T-helper 2 cell treated with Interferon-gamma antibody and Interleukin-4, amounts not matched to agents 5 μg/mL and 100 μg/mL, for 36 hours (primary cell): Measurements from ENCODE around the gene FAM204A.

Experiments
- DNase-seq: peaks from one replicate; pipeline ENCODE4 v3.0.0; 2021; ENCODE audit warnings: low spot score
- H3K27ac Mint-ChIP-seq: one replicate; pipeline ENCODE4 v1.8.0; 2021; ENCODE audit warnings: mild to moderate bottlenecking, mixed read lengths
- H3K27me3 Mint-ChIP-seq: one replicate; pipeline ENCODE4 v1.8.0; 2021; ENCODE audit warnings: low read depth, mixed read lengths
- H3K36me3 Mint-ChIP-seq: one replicate; pipeline ENCODE4 v1.8.0; 2021; ENCODE audit warnings: low read depth, mixed read lengths
- H3K4me1 Mint-ChIP-seq: one replicate; pipeline ENCODE4 v1.8.0; 2021; ENCODE audit warnings: low read depth, mixed read lengths
- H3K4me3 Mint-ChIP-seq: one replicate; pipeline ENCODE4 v1.8.0; 2022; ENCODE audit warnings: mild to moderate bottlenecking, moderate library complexity, mixed read lengths
- H3K9me3 Mint-ChIP-seq: one replicate; pipeline ENCODE4 v1.8.0; 2021; ENCODE audit warnings: mixed read lengths

FAM204A gene

DNA sequence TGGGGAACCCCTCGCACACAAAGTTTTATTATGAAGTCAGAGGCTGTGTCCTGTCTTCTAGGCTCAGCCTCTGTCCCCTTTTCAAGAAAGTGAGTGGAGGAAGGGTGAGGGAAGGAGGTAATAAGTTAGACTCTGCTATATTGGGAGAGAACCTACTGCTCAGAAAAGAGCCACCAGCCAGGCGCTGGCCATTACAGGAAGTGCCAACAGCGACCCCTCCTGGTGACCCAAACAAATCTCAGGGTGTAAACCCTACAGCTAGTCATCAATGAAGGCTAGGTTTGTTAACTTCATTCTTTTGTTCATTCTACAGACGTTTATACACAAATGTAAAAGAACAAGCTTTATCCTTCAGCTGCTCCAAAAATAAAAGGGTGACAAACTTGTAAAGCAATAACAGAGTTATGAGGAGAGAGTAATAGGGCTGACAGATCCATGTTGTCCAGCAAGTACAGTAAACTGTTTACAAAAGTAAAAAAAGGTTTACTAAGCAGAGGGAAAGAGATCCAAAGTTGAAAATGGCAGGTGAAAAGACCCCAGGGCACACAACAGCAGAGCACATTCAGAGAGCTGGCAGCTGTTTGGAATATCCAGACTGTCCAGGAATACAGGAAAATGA lies 82.7 kb downstream of the FAM204A start:
- Mint-ChIP-seq H3K27me3 (peaks cover 33% of the 10 kb centered on the region), H3K4me3 (no peak overlapping the region), H3K9me3 (no peaks in the 10 kb centered on the region), H3K27ac (no peak overlapping the region), H3K36me3 (no peaks in the 10 kb centered on the region), H3K4me1 (no peaks in the 10 kb centered on the region)
- DNase-seq, result no peak

- H3K4me3 Mint-ChIP-seq, result no peak overlapping the region
- no peaks in the 10 kb centered on the region for H3K36me3 Mint-ChIP-seq
Measured at GRCh38 chr10:118258285-118258684, 83.8 kb downstream of the FAM204A start.

DNA sequence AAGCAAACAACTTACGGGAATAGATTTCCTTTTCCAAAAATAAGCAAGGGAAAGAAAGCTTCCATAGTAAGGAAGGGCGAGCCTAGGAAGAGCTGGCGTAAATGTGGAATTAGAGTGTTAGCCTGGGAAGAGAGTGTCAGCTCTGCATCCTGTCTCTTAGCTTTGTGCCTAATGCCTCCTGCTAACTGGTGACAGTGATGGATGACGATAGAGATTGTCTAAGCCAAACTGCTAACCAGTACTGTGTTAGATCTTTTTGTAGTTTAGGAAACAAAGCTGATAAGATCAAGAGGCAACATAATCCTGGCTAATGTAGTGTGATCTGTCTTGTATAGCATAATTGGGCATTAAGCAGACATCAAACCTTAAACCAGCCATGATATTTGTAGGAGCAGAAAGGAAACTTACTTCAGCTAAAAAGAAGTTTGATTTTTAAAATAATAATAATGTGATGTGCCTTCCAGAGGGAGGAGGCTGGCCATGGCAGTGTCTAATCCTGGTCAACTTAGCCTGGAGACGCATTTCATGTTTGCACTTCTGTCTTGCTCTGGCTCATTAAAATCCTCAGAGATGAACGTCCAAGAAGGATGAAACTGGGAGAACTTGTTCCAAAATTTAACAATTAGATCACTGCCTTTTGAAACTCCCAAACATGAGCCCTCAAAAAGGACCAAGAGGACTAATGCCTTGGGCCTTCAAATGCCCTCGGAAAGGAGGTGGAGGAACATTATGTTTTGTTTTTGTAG lies 85.1 kb downstream of the FAM204A start:
- Mint-ChIP-seq H3K27me3 (peaks cover 26% of the 10 kb centered on the region), H3K4me3 (no peak overlapping the region), H3K9me3 (no peaks in the 10 kb centered on the region), H3K27ac (no peak overlapping the region), H3K36me3 (no peaks in the 10 kb centered on the region), H3K4me1 (no peaks in the 10 kb centered on the region)
- no peak for DNase-seq

More at GRCh38 chr10:118258285-118258684, 83.8 kb downstream of the FAM204A start:
- no peak overlapping the region for H3K27ac Mint-ChIP-seq
- H3K27me3 Mint-ChIP-seq, result peaks cover 32% of the 10 kb centered on the region
- no peaks in the 10 kb centered on the region for H3K4me1 Mint-ChIP-seq
- H3K9me3 Mint-ChIP-seq, result no peaks in the 10 kb centered on the region
- DNase-seq, result no peak

- Mint-ChIP-seq H3K27ac (no peak overlapping the region), H3K27me3 (peaks cover 26% of the 10 kb centered on the region), H3K4me1 (no peaks in the 10 kb centered on the region)
Measured at GRCh38 chr10:118256209-118256608, 85.9 kb downstream of the FAM204A start.

DNA sequence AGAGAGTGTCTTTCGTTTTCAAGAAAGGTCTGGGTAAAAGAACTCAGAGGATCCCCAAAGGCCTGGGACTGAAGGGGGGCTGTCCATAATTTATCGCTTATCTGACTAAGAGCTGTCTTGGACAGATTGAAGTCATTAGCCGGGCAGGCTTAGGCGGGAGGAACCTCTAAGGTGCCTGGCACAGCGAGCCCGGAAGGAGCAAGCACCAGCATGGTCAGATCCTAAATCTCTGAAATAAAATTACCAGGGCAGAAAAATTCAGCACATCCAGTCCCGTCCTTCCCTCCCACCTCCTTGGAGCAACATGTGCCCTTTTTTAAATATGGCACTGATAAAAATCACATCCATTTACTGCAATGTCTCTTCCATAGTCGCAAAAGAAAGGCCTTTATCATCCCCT lies 86.8 kb downstream of the FAM204A start:
- Mint-ChIP-seq H3K36me3 (no peaks in the 10 kb centered on the region), H3K9me3 (no peaks in the 10 kb centered on the region), H3K27me3 (peaks cover 26% of the 10 kb centered on the region)

More at GRCh38 chr10:118256209-118256608, 85.9 kb downstream of the FAM204A start:
- no peaks in the 10 kb centered on the region for H3K36me3 Mint-ChIP-seq
- no peak for DNase-seq
- no peaks in the 10 kb centered on the region for H3K9me3 Mint-ChIP-seq
- no peak overlapping the region for H3K4me3 Mint-ChIP-seq

GRCh38 chr10:118254654-118255053 lies 87.5 kb downstream of the FAM204A start:
- no peak overlapping the region for H3K27ac Mint-ChIP-seq
- DNase-seq, result no peak
- H3K4me1 Mint-ChIP-seq, result no peaks in the 10 kb centered on the region
- H3K4me3 Mint-ChIP-seq, result no peak overlapping the region
- H3K36me3 Mint-ChIP-seq, result no peaks in the 10 kb centered on the region
- H3K9me3 Mint-ChIP-seq, result no peaks in the 10 kb centered on the region
- H3K27me3 Mint-ChIP-seq, result peaks cover 31% of the 10 kb centered on the region

More for the DNA sequence above, 86.8 kb downstream of the FAM204A start:
- Mint-ChIP-seq H3K4me1 (no peaks in the 10 kb centered on the region), H3K4me3 (no peak overlapping the region), H3K27ac (no peak overlapping the region)
- DNase-seq, result no peak

DNA sequence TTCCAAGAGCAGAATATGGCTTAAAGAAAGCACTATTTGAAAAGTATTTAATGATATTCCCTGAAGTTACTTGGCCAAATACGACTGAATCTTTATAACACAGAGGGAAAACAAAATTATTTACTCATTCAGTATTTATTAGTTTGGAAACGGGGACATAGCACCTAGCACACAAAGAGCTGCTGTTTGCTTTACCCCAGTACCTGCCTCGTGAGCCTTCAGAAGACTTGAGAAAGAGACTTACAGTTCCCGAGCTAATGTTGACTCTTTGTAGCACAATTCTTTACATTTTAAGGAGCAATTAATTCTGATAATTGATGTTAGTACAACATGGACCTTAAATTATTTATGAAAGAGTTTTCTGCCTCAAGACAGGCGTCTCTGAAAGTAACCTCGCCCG lies 88.7 kb downstream of the FAM204A start:
- H3K4me1 Mint-ChIP-seq, result no peaks in the 10 kb centered on the region
- peaks cover 40% of the 10 kb centered on the region for H3K27me3 Mint-ChIP-seq
- H3K36me3 Mint-ChIP-seq, result no peaks in the 10 kb centered on the region
- no peak overlapping the region for H3K4me3 Mint-ChIP-seq
- DNase-seq, result no peak
- no peak overlapping the region for H3K27ac Mint-ChIP-seq
- H3K9me3 Mint-ChIP-seq, result no peaks in the 10 kb centered on the region

DNA sequence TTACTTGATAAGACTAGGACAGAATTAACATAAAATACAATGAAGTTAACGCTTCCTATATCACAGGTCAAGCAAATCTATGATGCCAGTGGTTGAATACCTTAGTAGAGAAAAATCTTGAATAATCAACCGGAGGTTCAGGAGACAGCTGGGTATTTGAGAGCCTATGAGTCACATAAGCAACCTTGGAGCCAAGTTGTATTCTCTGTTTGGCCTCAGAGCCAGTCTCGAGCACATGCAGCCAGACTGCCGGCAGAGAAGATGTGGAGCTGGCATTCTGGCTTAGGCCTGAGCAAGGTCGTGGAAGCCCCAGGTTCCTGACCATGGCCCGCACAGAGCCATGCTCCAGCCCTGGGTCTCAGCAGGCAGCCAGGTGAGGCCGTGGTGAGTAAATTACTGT lies 90.3 kb downstream of the FAM204A start:
- H3K27ac Mint-ChIP-seq, result no peak overlapping the region
- H3K4me3 Mint-ChIP-seq, result no peak overlapping the region
- H3K9me3 Mint-ChIP-seq, result no peaks in the 10 kb centered on the region
- H3K36me3 Mint-ChIP-seq, result no peaks in the 10 kb centered on the region
- no peaks in the 10 kb centered on the region for H3K4me1 Mint-ChIP-seq
- peaks cover 38% of the 10 kb centered on the region for H3K27me3 Mint-ChIP-seq
- no peak for DNase-seq

DNA sequence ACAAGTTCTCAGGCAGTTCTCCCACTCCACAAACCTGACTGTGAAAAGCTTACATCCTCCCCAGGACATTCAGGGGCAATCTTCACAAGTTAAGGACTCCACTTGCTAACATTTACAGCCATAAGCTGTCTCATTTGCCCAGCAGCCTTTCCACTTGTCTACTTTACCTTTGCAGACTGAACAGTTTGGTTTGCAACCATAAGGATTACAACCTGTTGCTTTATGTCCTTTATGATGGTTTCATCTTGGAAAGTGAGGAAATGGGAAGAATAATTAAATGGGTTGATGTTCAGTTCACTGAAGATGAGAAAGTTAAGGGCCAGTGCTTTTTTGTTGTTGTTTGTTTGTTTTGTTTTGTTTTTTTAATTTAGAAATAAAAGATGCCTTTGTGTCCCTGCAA lies 92.4 kb downstream of the FAM204A start:
- Mint-ChIP-seq H3K36me3 (no peaks in the 10 kb centered on the region), H3K27ac (no peak overlapping the region), H3K4me1 (no peaks in the 10 kb centered on the region), H3K27me3 (peaks cover 44% of the 10 kb centered on the region), H3K9me3 (no peaks in the 10 kb centered on the region), H3K4me3 (no peak overlapping the region)
- DNase-seq, result no peak
